Neural cell (in vitro differentiated cells): ENCODE measurements around the gene ANKRD6. TPM values are rescaled to one million over a fixed set of nuclear protein-coding genes. Genes with fewer than 3 reads are reported as not detected.

Experiments
- H2AFZ ChIP-seq: fragments of 200-600, 300-800 bp; sonication (generic), shearing (Covaris generic); 2 replicates; pipeline ENCODE4 v1.6.0; 2014; ENCODE audit warnings: low read depth, mild to moderate bottlenecking, antibody characterized with exemption, low read length, moderate library complexity
- H3F3A ChIP-seq: fragments of 200-600 bp; shearing (Covaris generic); 2 replicates; pipeline ENCODE4 v1.6.1; 2016; ENCODE audit warnings: mild to moderate bottlenecking, moderate library complexity, mixed read lengths, antibody characterized with exemption, low read length; ENCODE audit not compliant: insufficient read depth, poor library complexity, severe bottlenecking
- H3K27ac ChIP-seq: fragments of 200-600, 300-800 bp; sonication (generic), shearing (Covaris generic); 2 replicates; pipeline ENCODE4 v1.5.1; 2014; ENCODE audit warnings: mild to moderate bottlenecking, low read length, moderate library complexity
- H3K27me3 ChIP-seq: fragments of 300-800, 200-600 bp; sonication (generic), shearing (Covaris generic); 2 replicates; pipeline ENCODE4 v1.6.0; 2014; ENCODE audit warnings: mild to moderate bottlenecking, low read depth, low read length, moderate library complexity; ENCODE audit not compliant: insufficient read depth
- H3K36me3 ChIP-seq: fragments of 300-800, 200-600 bp; sonication (generic), shearing (Covaris generic); 2 replicates; pipeline ENCODE4 v1.5.1; 2014; ENCODE audit warnings: mild to moderate bottlenecking, antibody characterized with exemption, low read length, moderate library complexity; ENCODE audit not compliant: insufficient read depth
- H3K4me2 ChIP-seq: fragments of 300-800, 200-600 bp; sonication (generic), shearing (Covaris generic); 2 replicates; pipeline ENCODE4 v1.6.0; 2014; ENCODE audit warnings: mild to moderate bottlenecking, low read length
- H3K4me3 ChIP-seq: fragments of 300-800, 200-600 bp; sonication (generic), shearing (Covaris generic); 2 replicates; pipeline ENCODE4 v1.5.1; 2014; ENCODE audit warnings: mild to moderate bottlenecking, low read length, moderate library complexity
- H3K79me2 ChIP-seq: fragments of 200-600 bp; shearing (Covaris generic); replicated peaks from 2 replicates; pipeline ENCODE4 v1.6.0; 2014; ENCODE audit warnings: mild to moderate bottlenecking, low read length, moderate library complexity; ENCODE audit not compliant: insufficient read depth
- H3K9ac ChIP-seq: fragments of 300-800, 200-600 bp; sonication (generic), shearing (Covaris generic); 2 replicates; pipeline ENCODE4 v1.6.1; 2016; ENCODE audit warnings: mild to moderate bottlenecking, low read length, mixed read lengths
- H3K9me2 ChIP-seq: fragments of 200-600 bp; shearing (Covaris generic); 2 replicates; pipeline ENCODE4 v1.6.1; 2016; ENCODE audit warnings: mild to moderate bottlenecking, low read length, mixed read lengths; ENCODE audit not compliant: insufficient read depth
- H3K9me3 ChIP-seq: fragments of 200-600, 300-800 bp; sonication (generic), shearing (Covaris generic); 2 replicates; pipeline ENCODE4 v1.6.1; 2016; ENCODE audit warnings: mild to moderate bottlenecking, mixed run types, low read length, moderate library complexity, mixed read lengths
- H4K20me1 ChIP-seq: fragments of 200-600 bp; shearing (Covaris generic); 2 replicates; pipeline ENCODE4 v1.6.1; 2016; ENCODE audit warnings: mild to moderate bottlenecking, mixed run types; ENCODE audit not compliant: insufficient read depth
- CTCF ChIP-seq: fragments of 450-650 bp; IDR thresholded peaks from 2 replicates; pipeline ENCODE4 v1.5.1; 2014; ENCODE audit warnings: antibody characterized with exemption, mild to moderate bottlenecking, moderate library complexity; ENCODE audit not compliant: poor library complexity, severe bottlenecking
- EP300 ChIP-seq: fragments of 450-650 bp; conservative IDR thresholded peaks from 2 replicates; pipeline ENCODE4 v1.6.1; 2014; ENCODE audit warnings: antibody characterized with exemption, mild to moderate bottlenecking, moderate library complexity; ENCODE audit not compliant: poor library complexity, severe bottlenecking
- EZH2 ChIP-seq: fragments of 200-600, 300-800 bp; shearing (Covaris generic), sonication (generic); IDR thresholded peaks from 2 replicates; pipeline ENCODE4 v1.6.1; 2014; ENCODE audit warnings: antibody characterized with exemption, low read length, borderline replicate concordance, mild to moderate bottlenecking; ENCODE audit not compliant: insufficient read depth, poor library complexity, severe bottlenecking
- MXI1 ChIP-seq: fragments of 450-650 bp; conservative IDR thresholded peaks from 2 replicates; pipeline ENCODE4 v1.6.1; 2014; ENCODE audit warnings: antibody characterized with exemption, mild to moderate bottlenecking; ENCODE audit not compliant: poor library complexity, severe bottlenecking
- POLR2AphosphoS5 ChIP-seq: IDR thresholded peaks from 2 replicates; pipeline ENCODE4 v1.6.1; 2012
- RAD21 ChIP-seq: fragments of 450-650 bp; conservative IDR thresholded peaks from 2 replicates; pipeline ENCODE4 v1.6.1; 2014; ENCODE audit warnings: antibody characterized with exemption, mild to moderate bottlenecking, moderate library complexity
- SMC3 ChIP-seq: fragments of 450-650 bp; conservative IDR thresholded peaks from 2 replicates; pipeline ENCODE4 v1.6.1; 2014; ENCODE audit warnings: antibody characterized with exemption, mild to moderate bottlenecking, moderate library complexity; ENCODE audit not compliant: poor library complexity
- TAF1 ChIP-seq: IDR thresholded peaks from 2 replicates; pipeline ENCODE4 v1.6.1; 2012; ENCODE audit warnings: low read depth
- polyA plus RNA-seq: library from polyadenylated mRNA; depleted of rRNA; stranded (reverse); fragments of >200 nt; gene quantifications from 2 replicates; pipeline ENCODE4 v1.2.3, GENCODE V29; 2014
- TF ChIP-seq, protein P1 (sequence below): IDR thresholded peaks from 2 replicates; pipeline ENCODE4 v1.6.1; 2012; ENCODE audit warnings: borderline replicate concordance

ANKRD6 gene
- polyA plus RNA-seq, 1 donor from 2014 or later: 43.5 TPM

DNA sequence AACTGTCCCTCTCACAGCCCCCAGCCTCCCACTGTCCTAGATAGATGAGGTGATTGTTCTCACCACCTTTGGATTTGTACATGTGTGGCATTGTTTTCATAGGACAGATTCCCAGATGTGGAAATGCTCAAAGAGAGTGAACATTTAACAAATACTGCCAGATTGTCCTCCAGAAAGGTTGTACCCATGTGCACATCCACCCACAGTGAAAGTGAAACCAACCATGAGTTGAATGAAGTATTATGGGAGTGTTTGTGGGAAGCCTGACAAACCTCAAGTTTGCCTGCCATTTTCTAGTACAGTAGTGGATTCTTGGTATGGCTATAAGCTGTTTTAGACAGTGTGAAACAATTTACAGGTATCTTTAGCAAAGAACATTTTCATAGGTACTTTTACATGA lies 42.7 kb downstream of the ANKRD6 start:
- no peak overlapping the region for H3K4me2 ChIP-seq
- no peak overlapping the region for H2AFZ ChIP-seq
- H3K9ac ChIP-seq: no peak overlapping the region
- no peaks in the 10 kb centered on the region for H4K20me1 ChIP-seq
- H3K9me3 ChIP-seq: no peaks in the 10 kb centered on the region
- H3K79me2 ChIP-seq: no peaks in the 10 kb centered on the region
- H3K4me3 ChIP-seq: no peak overlapping the region
- TF ChIP-seq EP300: no peak
- TF ChIP-seq POLR2AphosphoS5: no peak
- TF ChIP-seq, protein P1, sequence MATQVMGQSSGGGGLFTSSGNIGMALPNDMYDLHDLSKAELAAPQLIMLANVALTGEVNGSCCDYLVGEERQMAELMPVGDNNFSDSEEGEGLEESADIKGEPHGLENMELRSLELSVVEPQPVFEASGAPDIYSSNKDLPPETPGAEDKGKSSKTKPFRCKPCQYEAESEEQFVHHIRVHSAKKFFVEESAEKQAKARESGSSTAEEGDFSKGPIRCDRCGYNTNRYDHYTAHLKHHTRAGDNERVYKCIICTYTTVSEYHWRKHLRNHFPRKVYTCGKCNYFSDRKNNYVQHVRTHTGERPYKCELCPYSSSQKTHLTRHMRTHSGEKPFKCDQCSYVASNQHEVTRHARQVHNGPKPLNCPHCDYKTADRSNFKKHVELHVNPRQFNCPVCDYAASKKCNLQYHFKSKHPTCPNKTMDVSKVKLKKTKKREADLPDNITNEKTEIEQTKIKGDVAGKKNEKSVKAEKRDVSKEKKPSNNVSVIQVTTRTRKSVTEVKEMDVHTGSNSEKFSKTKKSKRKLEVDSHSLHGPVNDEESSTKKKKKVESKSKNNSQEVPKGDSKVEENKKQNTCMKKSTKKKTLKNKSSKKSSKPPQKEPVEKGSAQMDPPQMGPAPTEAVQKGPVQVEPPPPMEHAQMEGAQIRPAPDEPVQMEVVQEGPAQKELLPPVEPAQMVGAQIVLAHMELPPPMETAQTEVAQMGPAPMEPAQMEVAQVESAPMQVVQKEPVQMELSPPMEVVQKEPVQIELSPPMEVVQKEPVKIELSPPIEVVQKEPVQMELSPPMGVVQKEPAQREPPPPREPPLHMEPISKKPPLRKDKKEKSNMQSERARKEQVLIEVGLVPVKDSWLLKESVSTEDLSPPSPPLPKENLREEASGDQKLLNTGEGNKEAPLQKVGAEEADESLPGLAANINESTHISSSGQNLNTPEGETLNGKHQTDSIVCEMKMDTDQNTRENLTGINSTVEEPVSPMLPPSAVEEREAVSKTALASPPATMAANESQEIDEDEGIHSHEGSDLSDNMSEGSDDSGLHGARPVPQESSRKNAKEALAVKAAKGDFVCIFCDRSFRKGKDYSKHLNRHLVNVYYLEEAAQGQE: no peak
- TF ChIP-seq TAF1: no peak
- no peak for TF ChIP-seq SMC3
- no peak for TF ChIP-seq CTCF
- TF ChIP-seq EZH2: no peak
- TF ChIP-seq RAD21: no peak
- no peak for TF ChIP-seq MXI1
- H3K27me3 ChIP-seq: no peaks in the 10 kb centered on the region
- H3F3A ChIP-seq: no peaks in the 10 kb centered on the region
- H3K9me2 ChIP-seq: no peaks in the 10 kb centered on the region
- no peak overlapping the region for H3K27ac ChIP-seq
- no peaks in the 10 kb centered on the region for H3K36me3 ChIP-seq

- H3K9me3 ChIP-seq: no peaks in the 10 kb centered on the region
- no peak overlapping the region for H3K9ac ChIP-seq
- no peak for TF ChIP-seq SMC3
- no peak for TF ChIP-seq RAD21
- TF ChIP-seq, protein P1: no peak
- no peak for TF ChIP-seq CTCF
- no peaks in the 10 kb centered on the region for H3K36me3 ChIP-seq
- H3F3A ChIP-seq: no peaks in the 10 kb centered on the region
- no peak overlapping the region for H2AFZ ChIP-seq
- H3K27ac ChIP-seq: no peak overlapping the region
- no peak overlapping the region for H3K4me3 ChIP-seq
- H3K79me2 ChIP-seq: no peaks in the 10 kb centered on the region
- H3K9me2 ChIP-seq: no peaks in the 10 kb centered on the region
- no peak overlapping the region for H3K4me2 ChIP-seq
- no peaks in the 10 kb centered on the region for H4K20me1 ChIP-seq
- no peaks in the 10 kb centered on the region for H3K27me3 ChIP-seq
These were observed 46.9 kb downstream of the ANKRD6 start for GRCh38 chr6:89479897-89480296.
